A673 (cell line): ENCODE data around the gene SOX6. TPM values are rescaled to one million over a fixed set of nuclear protein-coding genes. Genes with fewer than 3 reads are reported as not detected.

Source experiments
- BruUV-seq: library from RNA; stranded (reverse); fragments of 400-500 nt; replicated peaks from 2 replicates; lab custom pipeline; 2021; lab: Mats Ljungman, UMichigan
- CTCF ChIA-PET: fragments of 300-600 bp; sonication (Branson Sonifier 250); formaldehyde crosslinking; loops from one replicate; lab custom pipeline; 2022; ENCODE audit warnings: antibody characterized with exemption; lab: Charles Lee
- POLR2A ChIA-PET: fragments of 300-600 bp; sonication (Branson Sonifier 250); formaldehyde crosslinking; loops from one replicate; lab custom pipeline; 2022; ENCODE audit warnings: antibody characterized with exemption; ENCODE audit not compliant: low non-redundant PET; lab: Charles Lee
- DNase-seq: peaks from one replicate; pipeline ENCODE4 v3.0.0-alpha.2; 2015; ENCODE audit warnings: low spot score
- H3K27ac ChIP-seq: fragments of 200-600 bp; sonication (generic); 2 replicates; pipeline ENCODE4 v1.5.1; 2016; ENCODE audit warnings: mixed run types, low read depth, mild to moderate bottlenecking, mixed read lengths, antibody characterized with exemption, low read length; ENCODE audit not compliant: poor library complexity, severe bottlenecking
- H3K27me3 ChIP-seq: fragments of 200-600 bp; sonication (generic); replicated peaks from 2 replicates; pipeline ENCODE4 v1.6.1; 2017; ENCODE audit warnings: mixed run types, low read depth, mild to moderate bottlenecking, mixed read lengths, antibody characterized with exemption, low read length; ENCODE audit not compliant: insufficient read depth, poor library complexity
- H3K36me3 ChIP-seq: fragments of 200-600 bp; sonication (generic); 2 replicates; pipeline ENCODE4 v1.6.1; 2016; ENCODE audit warnings: mixed run types, mild to moderate bottlenecking, mixed read lengths, antibody characterized with exemption, low read length; ENCODE audit not compliant: insufficient read depth, poor library complexity, severe bottlenecking
- H3K4me1 ChIP-seq: fragments of 200-600 bp; sonication (generic); 2 replicates; pipeline ENCODE4 v1.6.1; 2017; ENCODE audit warnings: mixed run types, mild to moderate bottlenecking, mixed read lengths, antibody characterized with exemption, low read length; ENCODE audit not compliant: insufficient read depth, poor library complexity, severe bottlenecking
- H3K4me3 ChIP-seq: fragments of 200-600 bp; sonication (generic); 2 replicates; pipeline ENCODE4 v1.5.1; 2016; ENCODE audit warnings: low read depth, mixed run types, mild to moderate bottlenecking, mixed read lengths, low read length; ENCODE audit not compliant: poor library complexity, severe bottlenecking
- H3K9me3 ChIP-seq: fragments of 200-600 bp; sonication (generic); 2 replicates; pipeline ENCODE4 v1.6.1; 2016; ENCODE audit warnings: mixed run types, low read depth, mild to moderate bottlenecking, mixed read lengths, antibody characterized with exemption, low read length; ENCODE audit not compliant: poor library complexity, severe bottlenecking
- CTCF ChIP-seq: fragments of 300-800, 200-600 bp; sonication (generic); conservative IDR thresholded peaks from 2 replicates; pipeline ENCODE4 v1.5.1; 2017; ENCODE audit warnings: low read depth, mild to moderate bottlenecking, antibody characterized with exemption, low read length, moderate library complexity, mixed read lengths
- EZH2 ChIP-seq: fragments of 200-600 bp; sonication (generic); IDR thresholded peaks from 2 replicates; pipeline ENCODE4 v1.6.1; 2017; ENCODE audit warnings: borderline replicate concordance, low read depth, mild to moderate bottlenecking, mixed read lengths, antibody characterized with exemption, low read length; ENCODE audit not compliant: poor library complexity, severe bottlenecking
- intact Hi-C: fragments of 100-400 bp; cut with micrococcal nuclease; formaldehyde crosslinking; loops from one replicate; pipeline ENCODE4 v1.10.0; 2022; ENCODE audit not compliant: unreplicated experiment
- total RNA-seq: library from RNA; stranded (reverse); gene quantifications from 2 replicates; pipeline ENCODE4 v1.2.3, GENCODE V29; 2021

Gene SOX6
- total RNA-seq, 1 experiment from 2014 or later: 27.5 TPM

GRCh38 chr11:16018931-16019330 is 337.4 kb downstream of the SOX6 start:
- CTCF ChIA-PET: no interaction called here
- intact Hi-C loops: no loop called here

GRCh38 chr11:16016468-16016829 is 339.9 kb downstream of the SOX6 start:
- BruUV-seq: no TSS peak
- POLR2A ChIA-PET: no interaction called here
- Histone ChIP-seq H3K9me3 (no peaks in the 10 kb centered on the region), H3K36me3 (peaks cover 5% of the 10 kb centered on the region), H3K27ac (no peak overlapping the region), H3K27me3 (no peaks in the 10 kb centered on the region), H3K4me3 (no peak overlapping the region), H3K4me1 (peaks cover 52% of the 10 kb centered on the region)
- DNase-seq: no peak
- CTCF ChIA-PET: no interaction called here
- TF ChIP-seq EZH2 (no peak), CTCF (no peak)
- intact Hi-C loops: no loop called here

More at GRCh38 chr11:16018931-16019330, 337.4 kb downstream of the SOX6 start:
- no peaks in the 10 kb centered on the region for H3K27me3 ChIP-seq
- H3K4me1 ChIP-seq: peaks cover 68% of the 10 kb centered on the region
- H3K4me3 ChIP-seq: no peak overlapping the region
- POLR2A ChIA-PET: no interaction called here
- no TSS peak for BruUV-seq
- H3K36me3 ChIP-seq: peaks cover 5% of the 10 kb centered on the region
- no peak for DNase-seq
- no peaks in the 10 kb centered on the region for H3K9me3 ChIP-seq
- H3K27ac ChIP-seq: no peak overlapping the region
- TF ChIP-seq EZH2: no peak
- TF ChIP-seq CTCF: no peak

- H3K27ac ChIP-seq: no peak overlapping the region
- CTCF ChIA-PET: no interaction called here
Observed at GRCh38 chr11:16015741-16016467, 340.4 kb downstream of the SOX6 start.

More at GRCh38 chr11:16015741-16016467, 340.4 kb downstream of the SOX6 start:
- intact Hi-C loops: no loop called here
- H3K36me3 ChIP-seq: peaks cover 5% of the 10 kb centered on the region
- TF ChIP-seq CTCF: no peak
- no peak for TF ChIP-seq EZH2
- no peaks in the 10 kb centered on the region for H3K9me3 ChIP-seq
- H3K4me3 ChIP-seq: no peak overlapping the region
- H3K27me3 ChIP-seq: no peaks in the 10 kb centered on the region
- peaks cover 47% of the 10 kb centered on the region for H3K4me1 ChIP-seq
- no TSS peak for BruUV-seq
- POLR2A ChIA-PET: no interaction called here
- DNase-seq: no peak
